Suprapubic skin (tissue), 4 donors: ENCODE results near the gene KCNA2.

Experiments
- POLR2A ChIP-seq, 2 donors: fragments of 450-650 bp; IDR thresholded peaks; one replicate each; pipeline ENCODE4 v1.6.1; 2017; ENCODE audit warnings: antibody characterized with exemption in 2 of 2, mild to moderate bottlenecking in 2 of 2, moderate library complexity in 2 of 2
- POLR2AphosphoS5 ChIP-seq, 3 donors: sonication (generic); formaldehyde crosslinking; IDR thresholded peaks; one replicate each; pipeline ENCODE4 v1.6.1; 2017; ENCODE audit warnings: antibody characterized with exemption in 3 of 3
- TF ChIP-seq, protein P1 (sequence below), 2 donors: fragments of 200-600 bp in 1 of 2; fragments of 450-650 bp in 1 of 2; sonication (generic) in 1 of 2; IDR thresholded peaks; one replicate each; pipeline ENCODE4 v1.5.1; 2016 to 2019; ENCODE audit warnings: antibody characterized with exemption in 2 of 2, mild to moderate bottlenecking in 1 of 2, moderate library complexity in 1 of 2

DNA sequence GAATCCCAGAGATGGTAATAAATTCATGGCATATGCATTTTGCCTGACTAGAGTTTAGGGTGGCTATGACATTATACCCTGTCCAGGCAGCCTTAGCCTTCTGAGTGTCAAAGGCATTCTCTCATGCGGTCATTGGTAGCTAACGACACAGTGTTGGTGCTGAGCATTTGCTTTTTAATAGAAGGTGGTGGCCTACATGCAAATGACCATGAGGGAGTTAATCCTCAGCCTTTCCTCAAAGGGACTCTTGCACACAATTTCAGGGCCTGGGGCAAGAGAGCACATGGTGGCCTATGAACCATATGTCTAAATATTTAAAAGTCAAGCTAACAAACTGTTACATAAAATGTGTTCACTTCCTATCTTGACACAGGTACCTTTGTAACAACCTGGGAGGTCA is 56.3 kb downstream of the KCNA2 start:
- TF ChIP-seq POLR2A (IDR thresholded peaks at IDR 0.05) (no peak), POLR2AphosphoS5 (IDR thresholded peaks at IDR 0.05) (no peak)
- TF ChIP-seq, protein P1, sequence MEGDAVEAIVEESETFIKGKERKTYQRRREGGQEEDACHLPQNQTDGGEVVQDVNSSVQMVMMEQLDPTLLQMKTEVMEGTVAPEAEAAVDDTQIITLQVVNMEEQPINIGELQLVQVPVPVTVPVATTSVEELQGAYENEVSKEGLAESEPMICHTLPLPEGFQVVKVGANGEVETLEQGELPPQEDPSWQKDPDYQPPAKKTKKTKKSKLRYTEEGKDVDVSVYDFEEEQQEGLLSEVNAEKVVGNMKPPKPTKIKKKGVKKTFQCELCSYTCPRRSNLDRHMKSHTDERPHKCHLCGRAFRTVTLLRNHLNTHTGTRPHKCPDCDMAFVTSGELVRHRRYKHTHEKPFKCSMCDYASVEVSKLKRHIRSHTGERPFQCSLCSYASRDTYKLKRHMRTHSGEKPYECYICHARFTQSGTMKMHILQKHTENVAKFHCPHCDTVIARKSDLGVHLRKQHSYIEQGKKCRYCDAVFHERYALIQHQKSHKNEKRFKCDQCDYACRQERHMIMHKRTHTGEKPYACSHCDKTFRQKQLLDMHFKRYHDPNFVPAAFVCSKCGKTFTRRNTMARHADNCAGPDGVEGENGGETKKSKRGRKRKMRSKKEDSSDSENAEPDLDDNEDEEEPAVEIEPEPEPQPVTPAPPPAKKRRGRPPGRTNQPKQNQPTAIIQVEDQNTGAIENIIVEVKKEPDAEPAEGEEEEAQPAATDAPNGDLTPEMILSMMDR (IDR thresholded peaks at IDR 0.05): no peak
